GM12878 (cell line): ENCODE measurements around the gene UACA. TPM values are rescaled to one million over a fixed set of nuclear protein-coding genes. Genes with fewer than 3 reads are reported as not detected.

ENCODE experiments used
- ATAC-seq: fragments of 200-7000 bp; cut with Tn5 transposase; 3 replicates; pipeline ENCODE4 v1.9.1; 2020; ENCODE audit warnings: mild to moderate bottlenecking, moderate library complexity
- BruUV-seq: library from RNA; stranded (reverse); fragments of 400-500 nt; replicated peaks from 2 replicates; lab custom pipeline; 2021; lab: Mats Ljungman, UMichigan
- CTCF ChIA-PET: fragments of 300-600 bp; sonication (Branson Sonifier 250); formaldehyde crosslinking; extraction: SDS; loops from one replicate; lab custom pipeline; 2021; ENCODE audit warnings: inconsistent platforms; lab: Yijun Ruan, JAX
- POLR2A ChIA-PET: fragments of 350-600 bp; formaldehyde crosslinking; extraction: SDS; loops from one replicate; lab custom pipeline; 2021; ENCODE audit warnings: inconsistent platforms; lab: Charles Lee
- RAD21 ChIA-PET: fragments of 300-600 bp; sonication (Branson Sonifier 250); formaldehyde crosslinking; loops from one replicate; lab custom pipeline; 2023; ENCODE audit warnings: antibody characterized with exemption; ENCODE audit not compliant: unreplicated experiment; lab: Charles Lee
- SMC1A ChIA-PET: fragments of 300-600 bp; sonication (Branson Sonifier 250); formaldehyde crosslinking; loops from one replicate; lab custom pipeline; 2023; ENCODE audit not compliant: unreplicated experiment, uncharacterized antibody; lab: Charles Lee
- DNase-seq: peaks from one replicate; pipeline ENCODE4 v3.0.0-alpha.2; 2011; ENCODE audit warnings: low read depth, low spot score
- FAIRE-seq: peaks from 3 replicates; lab custom pipeline; 2011; peaks lifted over from hg19 to GRCh38; lab: Jason Lieb, UNC
- H2AFZ ChIP-seq: 2 replicates; pipeline ENCODE4 v1.6.0; 2011; ENCODE audit warnings: low read depth, low read length, control low read depth; ENCODE audit not compliant: control insufficient read depth
- H3K27ac ChIP-seq: 2 replicates; pipeline ENCODE4 v1.5.1; 2011; ENCODE audit warnings: control low read depth; ENCODE audit not compliant: control insufficient read depth, insufficient read depth
- H3K27me3 ChIP-seq, 2 experiments: replicated peaks in 1 of 2; 2 replicates each; pipeline versions ENCODE4 v1.6.0 to v1.6.1; 2011; ENCODE audit warnings: low read length in 1 of 2; ENCODE audit not compliant: control insufficient read depth in 2 of 2, insufficient read depth in 2 of 2
- H3K36me3 ChIP-seq, 2 experiments: 2 replicates each; pipeline ENCODE4 v1.5.1; 2011; ENCODE audit warnings: low read length in 1 of 2; ENCODE audit not compliant: control insufficient read depth in 2 of 2, insufficient read depth in 2 of 2
- H3K4me1 ChIP-seq: 2 replicates; pipeline ENCODE4 v1.6.1; 2011; ENCODE audit warnings: mild to moderate bottlenecking, low read length, moderate library complexity, mixed read lengths; ENCODE audit not compliant: control insufficient read depth, insufficient read depth
- H3K4me2 ChIP-seq: 2 replicates; pipeline ENCODE4 v1.6.0; 2011; ENCODE audit warnings: control low read depth; ENCODE audit not compliant: control insufficient read depth, insufficient read depth
- H3K4me3 ChIP-seq: fragments of 200-600 bp; sonication (generic); 2 replicates; pipeline ENCODE4 v1.5.1; 2016
- H3K79me2 ChIP-seq: 2 replicates; pipeline ENCODE4 v1.6.0; 2011; ENCODE audit warnings: low read length; ENCODE audit not compliant: control insufficient read depth, insufficient read depth
- H3K9ac ChIP-seq: 2 replicates; pipeline ENCODE4 v1.8.0; 2011; ENCODE audit warnings: low read length, control low read depth, mixed read lengths; ENCODE audit not compliant: control insufficient read depth, insufficient read depth
- H3K9me3 ChIP-seq: replicated peaks from 3 replicates; pipeline ENCODE4 v1.5.1; 2011; ENCODE audit warnings: mild to moderate bottlenecking, low read length; ENCODE audit not compliant: control insufficient read depth, insufficient read depth
- H4K20me1 ChIP-seq: 2 replicates; pipeline ENCODE4 v1.6.0; 2011; ENCODE audit not compliant: control insufficient read depth, insufficient read depth
- BHLHE40 ChIP-seq, 2 experiments: fragments of 450-650 bp in 1 of 2; IDR thresholded peaks; 2 replicates each; pipeline ENCODE4 v1.6.1; 2011 to 2017; ENCODE audit warnings: low read depth in 2 of 2, borderline replicate concordance in 1 of 2, improper control_type of control experiment in 1 of 2, low read length in 1 of 2, mild to moderate bottlenecking in 1 of 2
- CREM ChIP-seq: IDR thresholded peaks from 2 replicates; pipeline ENCODE4 v1.6.1; 2014; ENCODE audit warnings: antibody characterized with exemption, low read depth
- DPF2 ChIP-seq: fragments of 450-650 bp; IDR thresholded peaks from 2 replicates; pipeline ENCODE4 v1.6.1; 2017; ENCODE audit warnings: mild to moderate bottlenecking
- IKZF2 ChIP-seq, 2 experiments: fragments of 450-650 bp; IDR thresholded peaks; 2 replicates each; pipeline ENCODE4 v1.6.1; 2017; ENCODE audit warnings: mild to moderate bottlenecking in 2 of 2, moderate library complexity in 2 of 2
- KLF5 ChIP-seq: fragments of 450-650 bp; IDR thresholded peaks from 2 replicates; pipeline ENCODE4 v1.6.1; 2014; ENCODE audit warnings: mild to moderate bottlenecking; ENCODE audit not compliant: partially characterized antibody
- NFYB ChIP-seq: IDR thresholded peaks from 2 replicates; pipeline ENCODE4 v1.6.1; 2011; ENCODE audit warnings: low read depth, mild to moderate bottlenecking, low read length, improper control_type of control experiment, moderate library complexity; ENCODE audit not compliant: insufficient read depth
- NR2F1 ChIP-seq: fragments of 450-650 bp; conservative IDR thresholded peaks from 2 replicates; pipeline ENCODE4 v1.6.1; 2017; ENCODE audit warnings: mild to moderate bottlenecking
- PAX8 ChIP-seq: fragments of 450-650 bp; IDR thresholded peaks from 2 replicates; pipeline ENCODE4 v1.6.1; 2017; ENCODE audit warnings: mild to moderate bottlenecking, moderate library complexity
- PBX3 ChIP-seq: IDR thresholded peaks from 2 replicates; pipeline ENCODE4 v1.6.1; 2011; ENCODE audit warnings: mild to moderate bottlenecking, low read depth, low read length, moderate library complexity; ENCODE audit not compliant: insufficient replicate concordance
- ZBTB11 ChIP-seq: fragments of 450-650 bp; formaldehyde crosslinking; IDR thresholded peaks from 2 replicates; pipeline ENCODE4 v1.5.0; 2022; ENCODE audit warnings: mild to moderate bottlenecking, missing genetic modification characterization
- ZNF274 ChIP-seq: IDR thresholded peaks from one replicate; pipeline ENCODE4 v1.8.0; 2011; ENCODE audit not compliant: insufficient read length, insufficient read depth
- ZNF384 ChIP-seq: IDR thresholded peaks from 2 replicates; pipeline ENCODE4 v1.6.1; 2012; ENCODE audit warnings: low read depth, mild to moderate bottlenecking, low read length, improper control_type of control experiment, borderline replicate concordance
- ZZZ3 ChIP-seq: IDR thresholded peaks from 2 replicates; pipeline ENCODE4 v1.6.1; 2011; ENCODE audit warnings: low read depth; ENCODE audit not compliant: control insufficient read depth, insufficient read length
- WGBS: methylation state at CpG from one replicate; pipeline ENCODE4 v1.1.6; 2016; ENCODE audit warnings: low lambda C conversion rate; ENCODE audit not compliant: insufficient replicate concordance, insufficient coverage; ENCODE audit errors: missing lambda C conversion rate; 5-methylcytosine and 5-hydroxymethylcytosine counted together
- in situ Hi-C: fragments of 300-500 bp; cut with MboI; formaldehyde crosslinking; loops from 9 replicates; pipeline ENCODE4 v1.14.3; 2018; ENCODE audit warnings: mixed read lengths
- intact Hi-C: fragments of 100-400 bp; cut with micrococcal nuclease; formaldehyde crosslinking; loops from one replicate; pipeline ENCODE4 v1.14.2; 2022; ENCODE audit not compliant: unreplicated experiment
- polyA plus RNA-seq, 11 experiments: library from polyadenylated mRNA; depleted of rRNA in 4 of 11; unstranded in 6 of 11; stranded (reverse) in 5 of 11; fragments of >200 nt; fragmentation: Nextera tagmentation in 4 of 11; fragmentation: Illumina TruSeq in 1 of 11; extraction: Ambion mirVana in 4 of 11; extraction: Trizol in 1 of 11; gene quantifications; 1 replicate in 1 of 11; 2 replicates in 10 of 11; pipeline versions ENCODE4 v1.2.1 to v1.2.3, GENCODE V29; 2011 to 2016; ENCODE audit warnings: inconsistent platforms in 2 of 11, missing spikeins in 2 of 11, low read depth in 1 of 11
- total RNA-seq, 4 experiments: library from RNA; depleted of rRNA in 3 of 4; stranded (reverse); fragments of >200 nt in 3 of 4; fragmentation: Illumina TruSeq in 1 of 4; extraction: Trizol in 1 of 4; gene quantifications; 2 replicates each; pipeline versions ENCODE4 v1.2.1 to v1.2.3, GENCODE V29; 2013 to 2021
- TF ChIP-seq, protein P1 (sequence below): IDR thresholded peaks from 2 replicates; pipeline ENCODE4 v1.6.1; 2011; ENCODE audit warnings: low read depth, low read length, improper control_type of control experiment, borderline replicate concordance
- TF ChIP-seq, protein P2 (sequence below), 3 experiments: IDR thresholded peaks in 2 of 3; conservative IDR thresholded peaks in 1 of 3; 2 replicates each; pipeline ENCODE4 v1.5.1; 2011; ENCODE audit warnings: low read depth in 3 of 3, low read length in 3 of 3, mild to moderate bottlenecking in 3 of 3, control low read depth in 2 of 3, moderate library complexity in 2 of 3, inconsistent platforms in 1 of 3, mixed read lengths in 1 of 3; ENCODE audit not compliant: control insufficient read depth in 2 of 3, insufficient read depth in 1 of 3; ENCODE audit errors: extremely low read depth in 1 of 3

UACA gene
- total and polyA plus RNA-seq, 10 of the 15 experiments (the other 5 are each of a cell fraction or from before 2014, with no cell fraction given): 0.30 to 4.0 (median 2.0) TPM

- TF ChIP-seq, protein P1, sequence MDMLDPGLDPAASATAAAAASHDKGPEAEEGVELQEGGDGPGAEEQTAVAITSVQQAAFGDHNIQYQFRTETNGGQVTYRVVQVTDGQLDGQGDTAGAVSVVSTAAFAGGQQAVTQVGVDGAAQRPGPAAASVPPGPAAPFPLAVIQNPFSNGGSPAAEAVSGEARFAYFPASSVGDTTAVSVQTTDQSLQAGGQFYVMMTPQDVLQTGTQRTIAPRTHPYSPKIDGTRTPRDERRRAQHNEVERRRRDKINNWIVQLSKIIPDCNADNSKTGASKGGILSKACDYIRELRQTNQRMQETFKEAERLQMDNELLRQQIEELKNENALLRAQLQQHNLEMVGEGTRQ: no peak
- TF ChIP-seq BHLHE40 (IDR thresholded peaks at IDR 0.05; ENCODE audit: borderline replicate concordance in 1 of 2, low read depth in 2 of 2, low read length in 1 of 2) (no peak), NFYB (no peak), CREM (no peak), ZBTB11 (no peak)
Measured at GRCh38 chr15:70609889-70610288, 153.5 kb downstream of the UACA start (continued).

DNA sequence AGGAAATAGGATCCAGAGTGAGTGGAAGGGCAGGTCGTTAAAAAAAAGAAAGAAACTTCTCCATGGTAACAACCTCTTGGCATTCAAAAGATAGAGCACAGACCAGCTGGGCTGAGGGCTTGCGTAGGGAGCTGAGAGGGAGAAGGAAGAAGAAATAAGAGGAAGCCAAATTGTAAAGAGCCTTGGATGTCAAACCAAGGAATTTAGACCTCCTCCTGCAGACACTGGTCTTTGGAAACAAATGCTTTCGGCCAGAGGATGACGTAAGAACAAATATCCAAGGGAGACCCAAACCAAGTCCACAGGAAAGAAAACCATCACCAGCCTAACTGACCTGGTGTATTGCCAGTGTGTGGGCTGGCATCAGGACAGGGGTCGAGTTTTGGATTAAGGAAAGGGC is 155.2 kb downstream of the UACA start:
- 43% methylated on average over 5 of the region's 5 CpGs for WGBS
- intact Hi-C loops (no loop called here), in situ Hi-C loops (no loop called here)
- H3K9ac ChIP-seq: no peak overlapping the region
- ChIA-PET POLR2A (no interaction called here), SMC1A (no interaction called here), CTCF (interaction anchor here (1.0 kb wide), 1 partner anchor 114 kb away, joined by 3 read pairs; no protein-coding TSS in a partner anchor), RAD21 (no interaction called here)
- no peak overlapping the region for H3K4me2 ChIP-seq
- no peaks in the 10 kb centered on the region for H3K79me2 ChIP-seq
- ATAC-seq (no peak), DNase-seq (no peak), FAIRE-seq (no peak)
- no peak overlapping the region for H3K4me3 ChIP-seq
- H3K27ac ChIP-seq: no peak overlapping the region
- H4K20me1 ChIP-seq: no peaks in the 10 kb centered on the region
- no peaks in the 10 kb centered on the region for H3K36me3 ChIP-seq
- BruUV-seq: no TSS peak
- H3K27me3 ChIP-seq: peaks cover 0 to 2% of the 10 kb centered on the region in 2 experiments; a peak in 2 of 4 replicates
- no peaks in the 10 kb centered on the region for H3K4me1 ChIP-seq
- H2AFZ ChIP-seq: no peak overlapping the region
- no peaks in the 10 kb centered on the region; the same call in 2 of the 3 replicates for H3K9me3 ChIP-seq
- no peak for TF ChIP-seq ZNF384
- TF ChIP-seq NR2F1: no peak
- no peak for TF ChIP-seq ZZZ3
- TF ChIP-seq DPF2: no peak
- TF ChIP-seq, protein P2, sequence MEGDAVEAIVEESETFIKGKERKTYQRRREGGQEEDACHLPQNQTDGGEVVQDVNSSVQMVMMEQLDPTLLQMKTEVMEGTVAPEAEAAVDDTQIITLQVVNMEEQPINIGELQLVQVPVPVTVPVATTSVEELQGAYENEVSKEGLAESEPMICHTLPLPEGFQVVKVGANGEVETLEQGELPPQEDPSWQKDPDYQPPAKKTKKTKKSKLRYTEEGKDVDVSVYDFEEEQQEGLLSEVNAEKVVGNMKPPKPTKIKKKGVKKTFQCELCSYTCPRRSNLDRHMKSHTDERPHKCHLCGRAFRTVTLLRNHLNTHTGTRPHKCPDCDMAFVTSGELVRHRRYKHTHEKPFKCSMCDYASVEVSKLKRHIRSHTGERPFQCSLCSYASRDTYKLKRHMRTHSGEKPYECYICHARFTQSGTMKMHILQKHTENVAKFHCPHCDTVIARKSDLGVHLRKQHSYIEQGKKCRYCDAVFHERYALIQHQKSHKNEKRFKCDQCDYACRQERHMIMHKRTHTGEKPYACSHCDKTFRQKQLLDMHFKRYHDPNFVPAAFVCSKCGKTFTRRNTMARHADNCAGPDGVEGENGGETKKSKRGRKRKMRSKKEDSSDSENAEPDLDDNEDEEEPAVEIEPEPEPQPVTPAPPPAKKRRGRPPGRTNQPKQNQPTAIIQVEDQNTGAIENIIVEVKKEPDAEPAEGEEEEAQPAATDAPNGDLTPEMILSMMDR (IDR thresholded peaks at IDR 0.05 in 2 of 3, conservative IDR thresholded peaks at IDR 0.05 in 1 of 3; ENCODE audit: control insufficient read depth in 2 of 3, extremely low read depth in 1 of 3, insufficient read depth in 1 of 3, low read depth in 3 of 3, low read length in 3 of 3): no peak
- no peak for TF ChIP-seq KLF5
- no peak for TF ChIP-seq IKZF2 (IDR thresholded peaks at IDR 0.05)
- no peak for TF ChIP-seq PBX3
- TF ChIP-seq ZNF274: no peak
- no peak for TF ChIP-seq PAX8
